ENCODE data around the gene HERC3.

The HERC3 gene

DNA sequence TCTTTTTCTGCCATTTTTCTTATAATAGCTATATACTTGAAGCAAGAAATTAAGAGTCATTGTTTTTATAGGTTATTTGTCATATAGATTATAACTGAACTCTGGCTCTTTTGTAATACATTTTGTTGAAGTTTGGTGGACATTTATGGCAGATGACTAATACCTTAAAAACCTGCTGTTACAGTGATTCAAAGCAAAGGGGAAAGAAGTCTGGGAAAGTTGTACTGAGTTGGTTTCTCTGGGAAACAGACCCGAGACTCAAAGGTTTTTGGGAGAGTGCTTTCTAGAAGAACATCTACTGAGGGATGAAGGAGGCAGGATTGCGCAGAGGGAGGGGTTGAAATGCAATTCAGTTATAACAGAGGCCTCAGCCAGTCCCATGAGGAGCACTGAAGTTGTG lies 69.5 kb downstream of the HERC3 start:
- no peak for DNase-seq

- no peak for DNase-seq
Observed at GRCh38 chr4:88672987-88673386, 80.7 kb downstream of the HERC3 start.

GRCh38 chr4:88673886-88674285 lies 81.6 kb downstream of the HERC3 start:
- DNase-seq, result no peak

DNA sequence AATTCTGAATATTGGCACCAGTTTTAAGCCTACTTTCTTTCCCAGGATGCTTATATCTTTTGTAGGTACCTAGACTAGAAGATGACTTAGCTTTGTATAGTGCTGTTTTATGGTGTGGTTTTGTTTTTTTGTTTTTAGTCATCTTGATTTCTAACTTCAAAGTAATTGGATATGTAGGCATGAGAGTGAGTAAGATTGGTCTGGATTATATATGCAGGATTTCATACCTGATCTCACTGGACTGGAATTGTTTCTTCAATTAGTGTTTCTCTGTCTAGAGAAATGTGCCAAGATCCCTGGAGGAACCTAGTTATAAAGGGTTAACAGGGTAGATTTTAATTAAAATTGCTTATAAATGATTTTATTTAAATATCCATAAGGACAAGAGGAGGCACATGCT lies 82.3 kb downstream of the HERC3 start:
- no peak for DNase-seq

DNA sequence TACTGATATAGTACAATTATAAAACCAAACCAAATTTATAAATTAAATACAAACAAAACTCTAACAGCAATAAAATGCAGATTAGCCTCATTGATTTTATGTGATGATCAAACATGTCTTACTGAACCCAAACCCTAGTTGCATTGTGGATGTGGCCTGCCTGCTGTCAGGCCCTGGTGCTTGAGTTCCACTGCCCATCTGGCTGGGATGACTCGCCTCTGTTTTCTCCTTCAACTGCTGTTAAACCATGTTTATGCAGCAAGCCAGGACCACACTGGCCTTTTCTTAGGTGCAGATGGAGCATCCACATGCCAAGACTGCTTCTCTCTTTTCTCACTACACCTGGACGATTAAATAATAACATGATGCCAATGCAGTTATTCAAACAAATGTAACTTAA lies 82.7 kb downstream of the HERC3 start:
- DNase-seq, result no peak

DNA sequence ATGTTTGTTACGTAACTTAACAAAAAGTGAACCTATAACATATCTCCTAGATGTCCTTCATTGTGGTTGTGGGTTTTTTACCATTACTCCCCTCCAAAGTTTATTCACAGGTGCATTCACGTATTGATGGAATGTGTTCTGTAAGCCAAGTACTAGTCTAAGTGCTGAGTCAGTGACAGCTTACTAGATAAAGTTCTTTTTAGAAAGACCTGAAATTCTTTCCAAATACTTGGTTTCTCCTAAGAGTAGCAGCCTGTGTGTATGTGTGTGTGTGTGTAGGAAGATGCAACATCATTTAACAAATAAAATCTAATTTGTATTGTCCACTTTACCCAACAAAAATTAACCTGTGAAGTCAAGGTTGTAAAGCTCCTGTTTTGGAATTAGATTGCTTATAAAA lies 83.3 kb downstream of the HERC3 start:
- no peak for DNase-seq

DNA sequence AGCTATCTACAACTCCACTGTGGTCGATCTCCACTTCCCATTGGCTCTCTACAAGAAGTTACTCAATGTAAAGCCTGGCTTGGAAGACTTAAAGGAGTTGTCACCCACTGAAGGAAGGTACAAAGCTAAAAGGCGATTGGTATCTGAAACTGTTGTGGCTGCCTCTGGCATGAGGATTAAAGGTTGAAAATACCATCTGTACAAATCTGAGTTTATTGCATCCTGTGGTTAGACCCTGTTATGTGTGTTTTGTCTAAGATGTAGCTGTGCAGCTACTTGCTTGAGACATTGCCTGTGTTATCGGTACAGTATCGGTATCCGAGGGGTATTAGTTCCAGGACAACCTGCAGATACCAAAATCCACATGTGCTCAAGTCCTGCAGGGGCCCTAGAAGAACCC lies 88.9 kb downstream of the HERC3 start:
- no peak for DNase-seq

DNA sequence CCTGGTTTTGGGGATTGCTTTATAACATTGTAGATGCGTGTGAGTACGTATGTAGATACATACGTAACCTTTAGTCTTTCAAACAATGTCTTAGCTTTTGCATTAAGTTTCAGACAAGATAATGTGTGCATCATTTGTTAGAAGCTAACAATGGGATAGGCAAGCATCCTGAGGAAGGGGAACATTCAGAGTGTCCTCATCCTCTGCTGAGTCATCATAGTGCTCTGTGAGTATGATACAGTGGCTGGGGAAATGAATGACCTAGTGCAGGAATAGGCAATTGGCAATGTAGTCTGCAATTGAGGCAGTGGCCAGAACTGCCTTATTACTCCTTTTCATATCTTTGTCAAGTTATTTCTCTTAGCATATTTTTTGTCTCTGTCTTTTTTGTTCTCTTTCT lies 98.1 kb downstream of the HERC3 start:
- DNase-seq, result no peak

- DNase-seq, result no peak
Observed at GRCh38 chr4:88693792-88694191, 101.5 kb downstream of the HERC3 start.

- DNase-seq, result no peak
Observed at GRCh38 chr4:88696630-88697029, 104.3 kb downstream of the HERC3 start.

GRCh38 chr4:88697141-88697540 lies 104.9 kb downstream of the HERC3 start:
- peak; percentile 25 for DNase-seq

DNA sequence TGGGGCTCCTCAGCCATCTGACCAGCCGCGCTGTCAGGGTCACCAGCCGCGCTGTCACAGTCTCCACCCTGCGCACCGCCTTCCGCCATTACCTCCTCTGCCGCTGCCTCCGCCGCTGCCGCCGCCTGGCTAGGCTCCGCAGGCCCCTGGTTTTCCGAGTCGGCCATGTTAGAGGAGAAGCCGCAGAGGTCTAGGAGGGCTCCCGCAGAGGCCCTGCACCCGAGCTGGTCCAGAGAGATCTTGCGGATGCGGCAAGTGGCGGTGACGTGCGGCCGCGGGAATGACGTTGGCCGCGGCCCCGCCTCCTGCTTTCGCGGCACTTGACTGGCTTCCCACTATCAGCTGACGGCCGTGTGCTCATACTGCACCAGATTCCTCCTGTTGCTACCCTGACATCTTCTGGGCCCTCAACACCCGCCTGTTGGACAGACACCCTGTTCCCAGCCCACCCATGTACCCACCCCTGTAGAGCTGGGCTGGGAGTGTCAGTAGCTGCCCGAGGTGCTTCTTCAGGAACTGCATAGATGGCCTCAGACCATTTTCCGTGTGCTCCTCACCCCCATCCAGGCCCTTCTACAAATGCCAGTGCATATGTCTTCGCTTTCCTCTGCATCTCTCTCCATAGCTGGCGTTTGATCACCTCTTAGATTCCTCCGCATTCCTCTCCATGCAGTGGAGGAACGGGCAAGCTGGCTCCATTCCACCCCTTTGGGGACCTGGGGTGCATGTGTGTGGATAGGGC lies 105.5 kb downstream of the HERC3 start, which contains the start of gene NAP1L5:
Gene NAP1L5 (minus strand): TSS at position 242 of the 742 bp plus-strand sequence. CDS start 75 bp downstream, at position 167.
- peak; percentile 84 for DNase-seq

- DNase-seq, result no peak
Observed at GRCh38 chr4:88698519-88698918, 106.2 kb downstream of the HERC3 start.

DNA sequence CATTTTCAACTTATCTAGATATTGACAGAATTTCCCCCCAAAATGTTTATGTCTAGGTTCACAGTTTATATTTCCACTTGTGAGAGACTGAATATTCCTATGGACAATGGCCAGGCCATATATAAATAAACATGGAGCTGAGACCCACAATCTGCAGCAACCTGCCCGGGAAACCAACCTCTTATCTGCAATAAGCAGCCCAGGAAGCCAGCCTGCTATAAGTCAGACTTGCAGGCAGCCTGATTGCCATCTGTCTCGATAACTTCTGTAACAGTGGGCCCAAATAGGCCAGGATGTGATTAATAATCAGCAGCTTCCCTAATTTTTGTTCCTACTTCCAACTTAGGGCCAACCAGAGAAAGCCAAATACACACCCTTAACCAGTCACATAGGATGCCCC lies 110.5 kb downstream of the HERC3 start:
- DNase-seq, result no peak

- no peak for DNase-seq
Observed at GRCh38 chr4:88705223-88705622, 112.9 kb downstream of the HERC3 start.

- no peak for DNase-seq
Observed at GRCh38 chr4:88705805-88706492, 113.7 kb downstream of the HERC3 start.

GRCh38 chr4:88706574-88706973 lies 114.3 kb downstream of the HERC3 start:
- DNase-seq, result no peak

DNA sequence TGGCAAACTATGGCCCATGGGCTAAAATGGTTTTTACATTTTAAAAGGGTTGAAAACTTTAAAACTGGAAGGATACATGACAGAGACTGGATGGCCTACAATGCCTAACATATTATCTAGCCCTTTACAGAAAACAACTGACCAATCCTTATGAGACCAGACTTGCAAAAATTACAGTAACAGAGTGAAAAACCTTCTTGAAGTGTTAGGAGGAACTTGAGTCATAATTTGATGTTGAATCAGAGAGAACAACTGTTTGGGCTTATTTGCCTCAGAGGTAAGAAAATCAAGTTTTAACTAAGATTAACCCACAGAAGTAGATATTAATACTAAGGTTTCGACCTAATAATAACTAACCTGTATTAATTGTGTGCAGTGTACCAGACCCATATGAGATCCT lies 117.7 kb downstream of the HERC3 start:
- DNase-seq, result no peak

GRCh38 chr4:88713782-88714181 lies 121.5 kb downstream of the HERC3 start:
- no peak for DNase-seq

DNA sequence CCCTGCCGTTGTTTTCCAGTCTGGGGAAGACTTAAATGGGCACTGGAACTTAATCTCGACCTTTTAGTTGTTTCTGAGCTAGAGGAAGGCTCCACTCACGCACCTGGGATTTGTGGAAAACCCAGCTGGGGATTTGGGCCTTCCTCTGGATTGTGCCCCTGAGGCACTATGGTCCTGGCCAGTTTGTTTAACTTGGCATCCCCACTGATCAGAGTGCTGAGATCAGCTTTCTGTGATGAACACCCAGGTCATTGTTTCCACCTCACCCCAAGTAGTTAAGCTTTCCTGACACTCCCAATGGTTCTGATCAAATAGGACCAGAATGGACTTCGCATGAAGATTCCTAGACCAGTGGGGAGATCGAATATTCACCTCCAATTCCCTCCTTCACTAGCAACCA lies 125.8 kb downstream of the HERC3 start:
- no peak for DNase-seq

DNA sequence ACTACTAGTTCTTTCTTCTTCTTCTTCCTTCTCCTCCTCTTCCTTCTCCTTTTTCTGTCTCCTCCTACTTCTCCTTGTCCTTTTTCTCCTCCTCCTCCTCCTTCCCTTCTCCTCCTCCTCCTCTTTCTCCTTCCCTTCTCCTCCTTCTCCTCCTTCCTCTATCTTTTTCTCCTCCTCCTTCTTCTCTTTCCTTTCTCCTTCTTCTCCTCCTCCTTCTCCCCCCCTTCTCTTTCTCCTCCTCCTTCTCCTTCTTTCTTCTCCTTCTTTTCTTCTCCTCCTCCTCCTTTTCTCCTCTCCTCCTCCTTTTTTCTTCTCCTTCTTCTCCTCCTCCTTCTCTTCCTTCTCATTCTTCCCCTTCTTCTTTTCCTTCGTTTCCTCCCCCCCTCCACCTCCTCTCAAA lies 127.1 kb downstream of the HERC3 start:
- DNase-seq, result no peak

DNA sequence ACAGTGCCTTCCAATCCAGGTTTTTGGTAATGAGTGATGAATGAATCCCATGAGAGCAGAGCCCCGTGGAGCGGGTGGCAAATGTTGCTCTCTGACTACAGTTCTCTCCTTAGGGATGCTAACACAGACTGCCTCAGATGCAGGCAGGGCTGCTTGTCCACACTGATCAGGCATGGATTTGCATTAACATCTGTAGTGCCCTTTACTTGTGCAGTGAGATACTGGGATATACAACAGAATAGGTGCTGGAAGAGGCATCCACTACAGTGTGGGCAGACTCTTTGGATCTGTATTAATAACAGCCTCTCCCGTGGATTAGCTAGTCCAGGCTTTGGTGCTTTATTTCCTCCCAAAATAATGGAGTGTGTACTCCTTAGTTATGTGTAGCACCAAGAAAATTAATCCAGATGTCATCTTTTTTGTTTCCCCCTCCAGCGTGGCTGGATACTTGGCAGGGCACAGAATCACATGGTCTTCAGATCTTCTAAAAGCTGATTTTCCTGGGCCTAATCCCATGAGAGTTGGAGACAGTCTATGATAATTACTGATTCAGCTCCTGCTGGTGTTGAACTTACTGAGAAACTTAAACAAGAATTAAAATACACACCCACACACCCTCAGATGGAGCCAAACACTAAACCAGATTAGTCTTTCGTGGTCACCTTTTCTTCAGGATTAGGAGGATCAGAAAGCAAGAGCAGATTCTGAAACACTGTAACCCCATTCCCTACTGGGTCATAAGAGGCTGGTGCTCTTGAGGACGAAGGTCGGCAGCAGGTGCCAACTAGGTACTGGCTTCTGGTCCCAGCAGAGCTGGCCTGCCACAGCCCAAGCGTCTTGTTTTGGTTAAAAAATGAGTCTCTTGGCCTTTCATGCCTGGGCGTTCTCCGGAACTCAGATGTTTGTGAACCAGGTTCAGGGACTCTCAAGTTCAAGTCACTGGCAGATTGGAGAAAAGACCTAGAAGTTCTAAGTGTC lies 128.5 kb downstream of the HERC3 start:
- no peak for DNase-seq

GRCh38 chr4:88722276-88722780 lies 130.0 kb downstream of the HERC3 start:
- no peak for DNase-seq
